AG09309 (cell line): ENCODE data around the gene PLXNA2.

Experiments used
- DNase-seq: peaks from one replicate; pipeline ENCODE4 v3.0.0-alpha.2; 2010; ENCODE audit warnings: low read depth
- H3K4me3 ChIP-seq: 2 replicates; pipeline ENCODE4 v1.5.1; 2011; ENCODE audit warnings: mild to moderate bottlenecking, low read depth, low read length, moderate library complexity; ENCODE audit not compliant: control insufficient read depth
- CTCF ChIP-seq: IDR thresholded peaks from 2 replicates; pipeline ENCODE4 v1.5.1; 2011; ENCODE audit warnings: mild to moderate bottlenecking, low read depth, low read length, inconsistent platforms; ENCODE audit not compliant: insufficient read depth, control insufficient read depth; ENCODE audit errors: missing control alignments

PLXNA2 gene

GRCh38 chr1:208169081-208169879 is 74.9 kb downstream of the PLXNA2 start:
- no peak overlapping the region for H3K4me3 ChIP-seq
- no peak for DNase-seq
- no peak for TF ChIP-seq CTCF

- TF ChIP-seq CTCF: no peak
- DNase-seq: no peak
Measured at GRCh38 chr1:208167261-208167869, 76.8 kb downstream of the PLXNA2 start.

GRCh38 chr1:208166340-208167138 is 77.6 kb downstream of the PLXNA2 start:
- TF ChIP-seq CTCF: no peak
- DNase-seq: no peak
- no peak overlapping the region for H3K4me3 ChIP-seq

More at GRCh38 chr1:208167261-208167869, 76.8 kb downstream of the PLXNA2 start:
- no peak overlapping the region for H3K4me3 ChIP-seq

- no peak overlapping the region for H3K4me3 ChIP-seq
- no peak for TF ChIP-seq CTCF
- DNase-seq: peak; percentile 71
Measured at GRCh38 chr1:208165659-208166058, 78.5 kb downstream of the PLXNA2 start.

- no peak for TF ChIP-seq CTCF
- no peak for DNase-seq
- H3K4me3 ChIP-seq: no peak overlapping the region
Measured at GRCh38 chr1:208164609-208165008, 79.6 kb downstream of the PLXNA2 start.

GRCh38 chr1:208163539-208163938 is 80.6 kb downstream of the PLXNA2 start:
- no peak for DNase-seq
- TF ChIP-seq CTCF: no peak

More at GRCh38 chr1:208163539-208163938, 80.6 kb downstream of the PLXNA2 start:
- no peak overlapping the region for H3K4me3 ChIP-seq
